Fibroblast of pulmonary artery (primary cell): ENCODE measurements around the gene POLR1A.

Experiments
- DNase-seq: peaks from one replicate; pipeline ENCODE4 v3.0.0-alpha.2; 2010; ENCODE audit warnings: low read depth
- H3K4me3 ChIP-seq: replicated peaks from 2 replicates; pipeline ENCODE4 v1.5.1; 2011; ENCODE audit warnings: low read depth, mild to moderate bottlenecking, control low read depth, low read length, moderate library complexity
- TF ChIP-seq, protein P1 (sequence below): IDR thresholded peaks from 2 replicates; pipeline ENCODE4 v1.5.1; 2011; ENCODE audit warnings: mild to moderate bottlenecking, control low read depth, low read length, inconsistent platforms; ENCODE audit errors: missing control alignments

Gene POLR1A

DNA sequence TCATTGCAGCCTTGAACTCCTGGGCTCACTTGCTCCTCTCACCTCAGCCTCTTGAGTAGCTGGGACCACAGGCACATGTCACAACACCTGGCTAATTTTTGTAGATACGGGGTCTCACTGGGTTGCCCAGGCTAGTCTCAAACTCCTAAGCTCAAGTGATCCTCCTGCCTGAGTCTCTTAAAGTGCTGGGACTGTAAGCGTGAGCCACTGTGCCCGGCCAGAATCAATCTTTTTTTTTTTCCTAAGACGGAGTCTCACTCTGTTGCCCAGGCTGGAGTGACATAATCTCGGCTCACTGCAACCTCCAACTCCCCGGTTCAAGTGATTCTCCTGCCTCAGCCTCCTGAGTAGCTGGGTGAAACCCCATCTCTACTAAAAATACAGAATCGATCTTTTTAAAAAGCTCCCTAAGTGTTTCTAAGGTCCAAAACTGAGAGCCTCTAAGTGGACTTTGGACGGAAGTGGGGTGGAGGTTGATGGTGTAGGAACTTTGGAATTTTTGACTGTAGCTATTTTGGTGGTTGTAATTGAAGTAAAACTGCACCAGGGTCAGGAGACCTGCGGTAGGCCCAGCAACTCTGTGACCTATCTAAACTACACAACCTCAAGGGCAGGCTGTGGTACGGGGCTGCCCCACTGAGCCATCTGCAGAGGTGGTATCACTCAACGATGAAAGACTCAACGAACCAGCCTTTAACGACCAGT, 82.9 kb downstream of the POLR1A start:
- no peak overlapping the region for H3K4me3 ChIP-seq
- TF ChIP-seq, protein P1, sequence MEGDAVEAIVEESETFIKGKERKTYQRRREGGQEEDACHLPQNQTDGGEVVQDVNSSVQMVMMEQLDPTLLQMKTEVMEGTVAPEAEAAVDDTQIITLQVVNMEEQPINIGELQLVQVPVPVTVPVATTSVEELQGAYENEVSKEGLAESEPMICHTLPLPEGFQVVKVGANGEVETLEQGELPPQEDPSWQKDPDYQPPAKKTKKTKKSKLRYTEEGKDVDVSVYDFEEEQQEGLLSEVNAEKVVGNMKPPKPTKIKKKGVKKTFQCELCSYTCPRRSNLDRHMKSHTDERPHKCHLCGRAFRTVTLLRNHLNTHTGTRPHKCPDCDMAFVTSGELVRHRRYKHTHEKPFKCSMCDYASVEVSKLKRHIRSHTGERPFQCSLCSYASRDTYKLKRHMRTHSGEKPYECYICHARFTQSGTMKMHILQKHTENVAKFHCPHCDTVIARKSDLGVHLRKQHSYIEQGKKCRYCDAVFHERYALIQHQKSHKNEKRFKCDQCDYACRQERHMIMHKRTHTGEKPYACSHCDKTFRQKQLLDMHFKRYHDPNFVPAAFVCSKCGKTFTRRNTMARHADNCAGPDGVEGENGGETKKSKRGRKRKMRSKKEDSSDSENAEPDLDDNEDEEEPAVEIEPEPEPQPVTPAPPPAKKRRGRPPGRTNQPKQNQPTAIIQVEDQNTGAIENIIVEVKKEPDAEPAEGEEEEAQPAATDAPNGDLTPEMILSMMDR: no peak
- DNase-seq: no peak

DNA sequence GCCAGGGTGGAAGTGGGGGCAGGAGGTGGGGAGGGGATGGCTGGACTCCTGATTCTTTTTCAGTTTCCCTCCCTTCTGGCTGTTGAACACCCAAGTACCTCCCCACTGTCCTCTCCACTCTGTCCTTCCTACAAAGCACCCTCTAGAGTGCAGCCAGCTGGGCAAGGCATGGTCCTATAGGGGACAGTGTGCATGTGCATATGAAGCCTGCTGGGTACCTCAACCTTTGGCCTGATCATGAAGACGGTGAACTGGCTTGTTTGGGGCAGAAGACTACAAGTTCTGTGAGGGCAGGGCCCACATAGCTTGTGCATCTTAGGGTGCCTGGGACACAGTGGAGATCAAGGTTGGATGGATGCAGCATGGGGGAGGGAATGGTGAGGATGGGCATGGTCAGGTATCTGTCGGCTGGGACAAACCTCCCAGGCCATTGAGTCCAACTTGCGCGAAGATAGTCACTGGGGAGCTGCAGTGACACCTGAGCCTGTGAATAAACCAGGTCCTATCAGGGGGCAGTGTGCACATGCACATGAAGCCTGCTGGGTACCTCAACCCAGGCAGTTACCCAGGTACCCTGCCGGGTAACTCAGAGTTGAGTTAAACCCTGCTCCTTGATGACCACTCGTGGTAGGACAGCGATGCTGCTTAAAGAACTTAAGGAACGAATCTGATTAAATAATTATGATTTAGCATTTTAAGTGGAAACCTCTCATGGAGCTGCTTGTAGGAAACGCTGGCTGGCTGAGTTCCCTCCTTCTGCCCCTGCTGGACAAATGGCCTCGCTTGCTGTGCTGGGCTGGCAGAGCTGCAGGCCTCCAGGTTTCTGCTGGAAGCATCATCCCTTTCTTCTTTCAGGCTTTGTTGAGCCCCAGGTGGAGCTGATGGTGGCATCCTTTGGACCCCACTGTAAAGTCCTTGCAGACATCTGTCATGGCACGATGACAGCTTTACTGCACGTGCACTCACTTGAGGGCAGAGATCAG, 84.0 kb downstream of the POLR1A start:
- H3K4me3 ChIP-seq: no peak overlapping the region
- TF ChIP-seq, protein P1: peak; percentile 15
- no peak for DNase-seq

DNA sequence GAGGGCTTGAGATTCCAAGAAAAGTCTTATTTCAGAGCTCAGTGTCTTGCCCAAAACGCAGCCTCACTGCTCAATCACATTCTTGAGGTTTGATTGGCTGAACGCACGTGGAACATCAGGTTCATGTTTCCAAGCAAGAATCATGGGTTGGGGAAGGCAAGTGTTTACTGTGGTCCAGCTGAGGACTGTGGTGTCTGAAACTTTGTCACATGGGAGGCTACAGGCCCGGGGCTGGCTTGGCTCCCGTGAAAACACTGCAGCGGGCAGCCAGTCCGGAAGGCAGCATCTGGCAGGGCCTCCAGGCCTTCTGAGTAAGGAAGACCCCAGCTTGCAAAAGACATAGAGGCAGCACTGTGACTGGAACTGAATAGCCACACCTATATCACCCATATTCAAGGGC, 84.7 kb downstream of the POLR1A start:
- H3K4me3 ChIP-seq: no peak overlapping the region
- TF ChIP-seq, protein P1: no peak
- peak; percentile 50 for DNase-seq

DNA sequence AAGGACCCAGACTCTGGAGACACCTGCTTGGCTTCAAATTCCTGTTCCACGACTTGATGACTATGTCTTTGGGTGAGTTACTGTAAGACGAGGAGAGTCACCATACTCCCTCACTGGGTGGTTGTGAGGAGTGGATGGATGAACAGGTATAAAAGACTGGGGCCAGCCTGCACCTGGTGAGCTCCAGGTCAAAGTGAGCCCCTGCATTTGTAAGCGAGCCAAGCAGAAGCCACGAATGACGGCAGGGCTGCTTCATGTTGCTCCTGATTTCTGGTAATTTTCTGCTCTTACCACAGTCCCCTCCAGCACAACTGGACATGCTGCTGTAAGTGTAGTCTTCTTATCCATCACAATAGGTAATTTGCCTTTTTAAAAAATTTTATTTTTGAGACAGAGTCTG, 86.6 kb downstream of the POLR1A start:
- DNase-seq: no peak
- TF ChIP-seq, protein P1: no peak

DNA sequence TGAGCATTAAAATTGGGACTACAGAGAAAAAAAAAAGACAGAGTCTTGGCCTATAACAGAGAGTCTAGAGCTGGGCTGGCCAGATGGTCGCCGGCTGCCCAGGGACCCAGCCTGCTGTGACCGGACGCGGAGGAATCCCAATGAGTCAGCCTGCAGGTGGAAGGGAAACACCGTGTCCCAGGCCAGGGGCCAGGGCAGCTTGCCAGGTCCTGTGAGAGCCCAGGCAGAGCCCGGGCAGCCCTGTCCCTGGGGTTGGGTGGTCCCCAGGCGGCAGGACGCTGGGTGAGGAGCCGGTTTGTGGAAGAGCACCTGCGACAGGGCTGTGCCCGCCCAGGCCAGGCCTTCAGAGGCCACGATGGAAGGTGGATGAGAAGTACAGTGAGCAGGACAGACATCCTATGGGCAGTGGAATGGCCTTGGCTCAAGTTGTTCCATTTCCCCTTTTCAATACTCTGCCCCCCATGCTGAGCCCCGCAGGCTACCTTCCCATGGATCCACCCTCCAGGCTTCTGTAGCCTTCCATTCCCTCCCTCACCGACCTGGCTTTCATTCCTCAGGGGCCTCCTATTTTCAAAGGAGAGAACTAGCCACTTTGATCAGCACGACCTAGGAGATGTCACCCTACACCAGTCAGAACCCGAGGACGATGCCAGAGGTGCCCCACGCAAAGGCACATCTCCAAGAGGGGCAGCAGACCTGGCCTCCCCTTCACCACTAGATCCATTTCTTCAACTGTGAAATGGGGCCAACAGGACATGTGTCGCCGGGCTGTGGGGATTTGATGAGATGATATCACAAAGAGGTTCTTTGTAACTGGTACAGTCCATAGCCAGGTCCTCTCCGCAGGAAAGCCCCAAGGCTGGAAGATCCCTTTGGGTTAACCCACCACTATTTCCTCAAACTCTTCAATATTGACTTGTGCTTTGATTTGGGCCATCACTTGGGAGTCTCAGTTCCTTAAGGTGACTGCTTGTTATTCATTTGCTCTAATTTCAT, 87.5 kb downstream of the POLR1A start:
- H3K4me3 ChIP-seq: no peak overlapping the region
- TF ChIP-seq, protein P1: no peak
- DNase-seq: no peak

More for the DNA sequence above, 86.6 kb downstream of the POLR1A start:
- no peak overlapping the region for H3K4me3 ChIP-seq

DNA sequence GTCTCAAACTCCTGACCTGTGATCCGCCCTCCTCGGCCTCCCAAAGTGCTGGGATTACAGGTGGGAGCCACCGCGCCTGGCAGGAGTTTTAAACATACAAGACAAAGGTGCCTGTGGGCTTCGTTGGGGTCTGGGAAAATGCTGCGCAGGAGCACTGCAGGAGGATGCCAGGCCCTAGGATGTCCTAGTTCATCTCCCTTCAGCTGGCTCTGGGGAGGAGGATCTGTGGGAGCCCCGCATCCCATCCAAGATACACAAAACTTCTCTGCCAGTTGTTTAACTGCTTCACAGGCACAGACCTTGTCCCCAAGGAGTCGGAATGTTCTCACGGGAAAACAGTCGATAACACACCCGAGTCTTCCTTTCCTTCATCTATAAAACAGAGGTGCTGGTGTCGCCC, 89.1 kb downstream of the POLR1A start:
- no peak for DNase-seq
- TF ChIP-seq, protein P1: no peak
- no peak overlapping the region for H3K4me3 ChIP-seq
